HG03139 (cell line): ENCODE data around the gene CAMTA1.
"Not testable (repeated sequence)": the region's sequence is repeated elsewhere in the genome, so short reads cannot be mapped to it uniquely, and the experiment has no call there.

Experiments used
- ATAC-seq: cut with Tn5 transposase; IDR thresholded peaks from one replicate; pipeline ENCODE4 v1.9.1; 2021; ENCODE audit not compliant: unreplicated experiment

The CAMTA1 gene

DNA sequence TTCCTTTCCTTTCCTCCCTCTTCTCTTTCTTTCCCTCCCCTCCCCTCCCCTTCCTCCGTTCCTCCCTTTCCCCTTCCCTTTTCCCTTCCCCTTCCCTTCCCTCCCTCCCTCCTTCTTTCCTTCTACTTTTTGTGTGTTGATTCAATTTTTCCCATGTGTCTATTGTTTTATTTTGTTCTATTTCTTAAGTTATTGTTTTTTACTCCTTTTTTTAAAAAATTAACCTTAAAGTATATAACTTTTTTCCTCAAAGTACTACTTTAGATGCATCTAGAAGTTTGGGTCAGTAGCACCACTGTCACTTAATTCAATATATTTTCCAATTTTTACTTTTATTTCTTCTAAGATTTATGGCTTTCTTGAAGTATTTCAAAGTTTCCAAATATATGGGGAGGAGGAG is 537.7 kb downstream of the CAMTA1 start:
- no peak for ATAC-seq

GRCh38 chr1:7325254-7325653 is 540.0 kb downstream of the CAMTA1 start:
- ATAC-seq: no peak

DNA sequence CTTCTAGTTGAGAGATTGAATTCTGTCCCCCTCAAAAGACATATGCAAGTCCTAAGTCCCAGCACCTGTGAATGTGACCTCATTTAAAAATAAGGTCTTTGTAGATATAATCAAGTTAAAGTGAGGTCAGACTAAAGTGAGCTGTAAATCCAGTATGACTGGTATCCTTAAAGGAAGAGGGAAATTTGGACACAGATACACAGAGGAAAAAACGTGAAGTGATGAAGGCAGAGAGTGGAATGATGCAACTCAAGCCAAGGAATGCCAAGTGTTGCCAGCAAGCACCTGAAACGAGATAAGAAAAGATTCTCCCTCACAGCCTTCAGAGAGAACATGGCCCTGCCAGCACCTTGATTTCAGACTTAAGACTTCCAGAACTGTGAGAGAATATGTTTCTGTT is 541.1 kb downstream of the CAMTA1 start:
- ATAC-seq: no peak

GRCh38 chr1:7327849-7328248 is 542.6 kb downstream of the CAMTA1 start:
- ATAC-seq: no peak

GRCh38 chr1:7329868-7330615 is 544.8 kb downstream of the CAMTA1 start:
- ATAC-seq: no peak

DNA sequence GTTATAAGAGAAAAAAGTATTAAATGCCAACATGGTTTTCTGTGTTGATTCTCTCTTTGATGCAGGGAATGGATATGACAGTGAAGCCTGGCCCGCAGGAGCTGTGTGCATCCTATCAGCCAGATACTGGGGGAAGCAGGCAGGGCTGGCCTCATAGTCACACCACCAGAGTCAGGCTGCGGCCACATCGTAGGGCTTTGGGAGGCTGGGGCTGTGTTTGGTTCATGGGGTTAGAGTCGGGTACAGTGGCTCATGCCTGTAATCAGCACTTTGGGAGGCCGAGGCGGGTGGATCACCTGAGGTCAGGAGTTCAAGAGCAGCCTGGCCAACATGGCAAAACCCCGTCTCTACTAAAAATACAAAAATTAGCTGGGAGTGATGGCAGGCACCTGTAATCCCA is 545.5 kb downstream of the CAMTA1 start:
- ATAC-seq: not testable (repeated sequence)

DNA sequence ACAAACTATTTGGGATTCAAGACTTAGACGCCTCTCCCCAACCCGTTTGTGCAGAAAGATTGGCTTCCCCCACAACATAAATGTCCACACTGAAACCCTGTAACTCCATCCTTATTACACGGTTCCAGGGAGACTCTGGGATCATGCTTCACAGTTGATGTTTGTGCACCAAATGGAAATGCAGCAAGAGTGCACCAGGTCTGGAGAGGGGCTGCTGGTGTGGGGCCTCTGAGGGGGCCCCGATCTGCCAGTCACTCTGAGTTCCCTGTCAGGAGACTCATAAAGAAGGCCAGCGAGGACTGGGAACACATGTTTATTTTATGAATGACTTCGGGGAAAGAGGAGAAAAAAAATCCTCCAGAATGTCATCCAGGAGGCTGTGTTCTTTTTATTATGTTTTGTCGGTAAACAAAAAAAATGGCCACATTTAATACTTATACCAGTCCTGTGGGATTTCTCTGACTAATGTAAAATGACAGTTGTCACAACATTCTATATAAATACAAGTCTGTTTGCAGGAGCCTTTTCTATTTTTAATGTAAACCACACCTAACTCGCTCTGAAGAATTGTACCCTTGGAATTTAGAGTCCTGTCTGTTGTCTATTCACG is 546.8 kb downstream of the CAMTA1 start:
- no peak for ATAC-seq

GRCh38 chr1:7333094-7333493 is 547.8 kb downstream of the CAMTA1 start:
- no peak for ATAC-seq

DNA sequence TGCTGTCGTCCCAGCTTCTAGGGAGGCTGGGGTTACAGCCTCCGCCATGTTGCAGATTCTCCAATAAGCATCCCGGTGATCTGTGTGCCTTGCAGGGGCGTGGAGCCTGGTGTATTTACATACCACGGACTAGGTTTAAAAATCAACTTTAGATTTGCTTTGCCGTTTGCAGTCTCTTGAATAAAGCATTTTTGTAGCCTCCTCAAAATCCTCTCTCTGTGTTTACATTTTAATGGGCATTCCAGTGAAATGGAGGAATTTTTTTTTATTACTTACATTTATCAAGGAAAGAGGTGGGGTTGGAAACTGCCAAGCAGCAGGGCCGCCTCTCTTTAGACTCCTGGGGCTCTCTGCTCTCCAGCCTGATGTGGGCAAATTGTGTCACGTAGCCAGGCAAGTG is 548.4 kb downstream of the CAMTA1 start:
- ATAC-seq: no peak

GRCh38 chr1:7334475-7335035 is 549.3 kb downstream of the CAMTA1 start:
- ATAC-seq: no peak

DNA sequence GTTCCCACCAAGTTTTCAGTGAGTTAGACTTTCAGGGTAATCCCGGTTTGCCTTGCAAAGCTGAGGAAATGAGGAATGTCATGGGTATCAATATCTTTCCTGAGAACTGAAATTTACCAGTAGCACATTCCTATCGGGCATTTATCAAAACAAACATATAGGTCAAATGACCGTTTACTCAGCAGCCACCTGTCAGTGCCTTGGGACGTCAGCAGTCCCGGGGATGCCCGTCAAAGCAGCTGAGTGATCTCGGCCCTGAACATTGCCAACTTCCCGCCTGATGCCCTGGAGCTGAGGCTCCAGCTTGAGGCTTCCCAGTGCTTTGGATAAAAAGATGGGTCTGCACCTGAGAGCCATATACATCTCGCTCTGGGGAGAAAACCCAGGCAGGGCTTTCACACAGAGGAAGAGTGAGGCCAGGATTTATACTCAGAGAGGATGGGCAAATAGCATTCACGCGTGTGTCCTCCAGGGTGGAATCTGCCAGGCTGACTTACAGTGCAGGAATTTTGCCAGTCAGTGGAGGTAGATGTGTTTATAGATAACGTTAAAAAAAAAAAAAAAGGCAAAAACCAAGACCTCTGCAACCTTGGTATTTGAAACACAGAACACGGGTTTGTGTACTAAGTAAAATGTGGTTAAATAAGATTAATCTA is 550.1 kb downstream of the CAMTA1 start:
- no peak for ATAC-seq

GRCh38 chr1:7338439-7338838 is 553.2 kb downstream of the CAMTA1 start:
- ATAC-seq: no peak

GRCh38 chr1:7339014-7339413 is 553.8 kb downstream of the CAMTA1 start:
- ATAC-seq: no peak

- no peak for ATAC-seq
Measured at GRCh38 chr1:7339953-7340352, 554.7 kb downstream of the CAMTA1 start.

GRCh38 chr1:7341145-7341905 is 556.1 kb downstream of the CAMTA1 start:
- no peak for ATAC-seq

- no peak for ATAC-seq
Measured at GRCh38 chr1:7343882-7344281, 558.6 kb downstream of the CAMTA1 start.

GRCh38 chr1:7344299-7344698 is 559.0 kb downstream of the CAMTA1 start:
- ATAC-seq: no peak

GRCh38 chr1:7345516-7345915 is 560.3 kb downstream of the CAMTA1 start:
- ATAC-seq: no peak

- ATAC-seq: no peak
Measured at GRCh38 chr1:7346070-7346596, 560.9 kb downstream of the CAMTA1 start.

DNA sequence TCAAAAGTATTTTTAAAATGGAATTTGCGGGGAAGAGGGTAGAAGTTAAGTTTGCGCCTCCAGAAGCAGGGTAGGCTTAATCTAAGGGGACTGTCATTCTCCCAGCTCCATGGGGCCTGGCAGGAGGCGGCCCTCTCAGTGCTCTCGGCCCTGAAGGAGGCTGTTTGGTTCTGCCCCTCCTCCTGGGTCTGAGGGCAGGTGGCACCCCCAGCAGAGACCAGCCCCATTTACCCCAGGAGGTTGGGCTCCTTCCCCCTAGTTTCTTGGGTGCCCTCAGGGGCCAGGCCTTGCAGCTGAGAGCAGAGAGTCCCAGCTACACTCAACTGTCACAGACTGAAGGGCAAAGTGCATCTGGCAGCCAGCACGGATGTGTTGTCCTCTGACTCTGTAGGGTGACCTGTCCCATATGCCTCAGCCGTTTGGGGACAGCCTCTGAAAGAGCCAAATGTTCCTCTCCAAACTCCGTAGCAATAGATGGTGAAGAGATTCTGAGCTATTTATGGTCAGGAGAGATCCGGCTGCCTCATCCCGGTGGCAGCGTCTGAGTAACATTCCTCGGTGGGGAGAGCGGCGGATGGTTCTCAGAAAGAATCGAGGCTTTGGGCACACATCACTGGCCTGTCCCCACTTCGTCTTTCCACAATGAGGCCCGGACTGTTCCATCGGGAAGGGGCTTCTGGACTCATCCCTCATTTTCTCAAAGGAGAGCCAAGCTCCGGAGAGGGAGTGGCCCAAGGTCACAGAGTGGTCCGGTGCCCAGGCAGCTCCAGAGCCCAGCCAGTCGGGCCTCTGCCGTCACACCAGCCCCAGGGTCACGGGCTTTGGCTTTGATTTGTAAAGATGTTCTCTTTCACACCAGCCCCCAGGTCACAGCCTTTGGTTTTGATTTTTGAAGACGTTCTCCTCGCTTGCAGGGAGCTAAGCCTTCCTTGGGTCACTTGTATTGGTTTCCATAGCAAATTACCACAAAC is 561.6 kb downstream of the CAMTA1 start:
- no peak for ATAC-seq
